Omental fat pad (tissue), 4 donors: ENCODE data around the gene SLC25A19. TPM values are rescaled to one million over a fixed set of nuclear protein-coding genes. Genes with fewer than 3 reads are reported as not detected.
A peak's percentile ranks its signal among the peaks of the same experiment; 100 is the strongest.

Source experiments
- ATAC-seq: fragments of 150-250 bp; one replicate; pipeline ENCODE4 v1.9.1; 2016; ENCODE audit warnings: mild to moderate bottlenecking, moderate library complexity; ENCODE audit not compliant: low FRiP score
- DNase-seq: peaks from one replicate; pipeline ENCODE4 v3.0.0-alpha.2; 2019; ENCODE audit warnings: low spot score
- CTCF ChIP-seq, 3 donors: fragments of 450-650 bp; IDR thresholded peaks; one replicate each; pipeline ENCODE4 v1.5.1; 2016 to 2017; ENCODE audit warnings: antibody characterized with exemption in 3 of 3, mild to moderate bottlenecking in 3 of 3, moderate library complexity in 2 of 3
- total RNA-seq, 4 donors: library from RNA; depleted of rRNA; stranded (reverse); fragments of >200 nt; gene quantifications; one replicate each; pipeline ENCODE4 v1.1.0, GENCODE V29; 2016

SLC25A19 gene
- total RNA-seq, 4 donors from 2014 or later: 14.2 to 30.4 (median 19.5) TPM

GRCh38 chr17:75231071-75231470 is 58.2 kb downstream of the SLC25A19 start:
- no peak for ATAC-seq
- no peak for DNase-seq
- no peak for TF ChIP-seq CTCF (IDR thresholded peaks at IDR 0.05)

- peak; percentile 21 for ATAC-seq
- no peak for DNase-seq
- no peak for TF ChIP-seq CTCF (IDR thresholded peaks at IDR 0.05)
Observed at GRCh38 chr17:75228847-75229246, 60.4 kb downstream of the SLC25A19 start.

- ATAC-seq (no peak), DNase-seq (no peak)
- no peak for TF ChIP-seq CTCF (IDR thresholded peaks at IDR 0.05)
Observed at GRCh38 chr17:75228305-75228704, 60.9 kb downstream of the SLC25A19 start.

- no peak for DNase-seq
- ATAC-seq: no peak
- TF ChIP-seq CTCF (IDR thresholded peaks at IDR 0.05): no peak
Observed at GRCh38 chr17:75227729-75228128, 61.5 kb downstream of the SLC25A19 start.

- DNase-seq (no peak), ATAC-seq (no peak)
Observed at GRCh38 chr17:75225016-75225415, 64.2 kb downstream of the SLC25A19 start.

More at GRCh38 chr17:75225016-75225415, 64.2 kb downstream of the SLC25A19 start:
- no peak for TF ChIP-seq CTCF (IDR thresholded peaks at IDR 0.05)

Other genes starting within 250 kb of the SLC25A19 start
- gene ATP5PD, start 242.5 kb downstream of the SLC25A19 start, total RNA-seq: 100 to 1,000 TPM; 159 to 394 (median 233) TPM
- 10 to 100 TPM; 23.6 to 46.1 (median 34.6) TPM for gene KCTD2, start 242.2 kb downstream of the SLC25A19 start, total RNA-seq
- 10 to 100 TPM; 12.0 to 22.7 (median 16.4) TPM for gene SLC16A5, start 201.5 kb downstream of the SLC25A19 start, total RNA-seq
- 1 to 10 TPM; 3.1 to 7.7 (median 4.9) TPM for gene ARMC7, start 179.5 kb downstream of the SLC25A19 start, total RNA-seq
- gene NT5C, start 157.7 kb downstream of the SLC25A19 start, total RNA-seq: 100 to 1,000 TPM in 1 of 4 donors, 10 to 100 TPM in 3; 56.0 to 101 (median 68.6) TPM
- 10 to 100 TPM; 18.8 to 45.9 (median 31.7) TPM for gene JPT1, start 134.9 kb downstream of the SLC25A19 start, total RNA-seq
- 10 to 100 TPM; 53.3 to 62.9 (median 60.1) TPM for gene SUMO2, start 106.5 kb downstream of the SLC25A19 start, total RNA-seq
- gene NUP85, start 83.8 kb downstream of the SLC25A19 start, total RNA-seq: 10 to 100 TPM; 17.4 to 51.2 (median 34.8) TPM
- 10 to 100 TPM; 22.3 to 36.3 (median 30.5) TPM for gene GGA3, start 27.8 kb downstream of the SLC25A19 start, total RNA-seq
- gene MRPS7, start 27.6 kb downstream of the SLC25A19 start, total RNA-seq: 10 to 100 TPM; 27.1 to 48.3 (median 38.4) TPM
- 10 to 100 TPM; 22.9 to 30.3 (median 24.3) TPM for gene MIF4GD, start 18.2 kb downstream of the SLC25A19 start, total RNA-seq
- 100 to 1,000 TPM in 2 of 4 donors, 10 to 100 TPM in 2; 87.4 to 152 (median 108) TPM for gene GRB2, start 116.2 kb upstream of the SLC25A19 start, total RNA-seq
- 10 to 100 TPM; 27.9 to 66.0 (median 46.1) TPM for gene TMEM94, start 167.2 kb upstream of the SLC25A19 start, total RNA-seq
- gene CASKIN2, start 226.1 kb upstream of the SLC25A19 start, total RNA-seq: 10 to 100 TPM in 3 of 4 donors, 1 to 10 TPM in 1; 6.7 to 61.5 (median 23.9) TPM
- 10 to 100 TPM in 3 of 4 donors, 1 to 10 TPM in 1; 9.4 to 33.3 (median 14.9) TPM for gene TSEN54, start 227.1 kb upstream of the SLC25A19 start, total RNA-seq
- 10 to 100 TPM in 1 of 4 donors, 1 to 10 TPM in 3; 5.4 to 10.4 (median 6.7) TPM for gene LLGL2, start 236.3 kb upstream of the SLC25A19 start, total RNA-seq